ENCODE data around the gene TRIM9.
"Not testable (repeated sequence)": the region's sequence is repeated elsewhere in the genome, so short reads cannot be mapped to it uniquely, and the experiment has no call there.

The TRIM9 gene

DNA sequence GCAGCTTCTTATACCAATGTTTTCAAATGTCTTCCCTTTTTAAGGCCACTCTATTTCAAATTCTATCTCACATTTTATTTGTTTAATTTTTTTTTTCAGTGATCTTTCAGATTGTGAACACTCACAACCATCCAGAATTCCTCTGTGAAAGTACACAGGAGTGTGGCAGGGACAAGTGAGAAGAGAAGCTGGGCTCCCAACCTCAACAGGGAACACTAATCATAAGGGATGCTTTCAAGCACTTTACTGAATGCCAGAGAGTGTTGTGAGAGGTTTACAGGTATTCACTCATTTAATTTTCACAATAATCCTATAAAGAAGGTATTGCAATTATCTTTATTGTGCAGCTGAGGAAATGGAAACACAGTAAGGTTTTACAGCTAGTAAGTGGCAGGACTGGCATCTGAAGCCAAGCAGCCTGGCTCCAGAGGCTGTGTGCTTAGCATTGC, 90.5 kb downstream of the TRIM9 start:
- no peak for DNase-seq (ENCODE audit: low read depth)
- H3K4me3 ChIP-seq (ENCODE audit: low read depth, low read length) = no peak overlapping the region
- TF ChIP-seq, protein P1, sequence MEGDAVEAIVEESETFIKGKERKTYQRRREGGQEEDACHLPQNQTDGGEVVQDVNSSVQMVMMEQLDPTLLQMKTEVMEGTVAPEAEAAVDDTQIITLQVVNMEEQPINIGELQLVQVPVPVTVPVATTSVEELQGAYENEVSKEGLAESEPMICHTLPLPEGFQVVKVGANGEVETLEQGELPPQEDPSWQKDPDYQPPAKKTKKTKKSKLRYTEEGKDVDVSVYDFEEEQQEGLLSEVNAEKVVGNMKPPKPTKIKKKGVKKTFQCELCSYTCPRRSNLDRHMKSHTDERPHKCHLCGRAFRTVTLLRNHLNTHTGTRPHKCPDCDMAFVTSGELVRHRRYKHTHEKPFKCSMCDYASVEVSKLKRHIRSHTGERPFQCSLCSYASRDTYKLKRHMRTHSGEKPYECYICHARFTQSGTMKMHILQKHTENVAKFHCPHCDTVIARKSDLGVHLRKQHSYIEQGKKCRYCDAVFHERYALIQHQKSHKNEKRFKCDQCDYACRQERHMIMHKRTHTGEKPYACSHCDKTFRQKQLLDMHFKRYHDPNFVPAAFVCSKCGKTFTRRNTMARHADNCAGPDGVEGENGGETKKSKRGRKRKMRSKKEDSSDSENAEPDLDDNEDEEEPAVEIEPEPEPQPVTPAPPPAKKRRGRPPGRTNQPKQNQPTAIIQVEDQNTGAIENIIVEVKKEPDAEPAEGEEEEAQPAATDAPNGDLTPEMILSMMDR (IDR thresholded peaks at IDR 0.05; ENCODE audit: control insufficient read depth, extremely low read depth, insufficient read depth) = no peak

DNA sequence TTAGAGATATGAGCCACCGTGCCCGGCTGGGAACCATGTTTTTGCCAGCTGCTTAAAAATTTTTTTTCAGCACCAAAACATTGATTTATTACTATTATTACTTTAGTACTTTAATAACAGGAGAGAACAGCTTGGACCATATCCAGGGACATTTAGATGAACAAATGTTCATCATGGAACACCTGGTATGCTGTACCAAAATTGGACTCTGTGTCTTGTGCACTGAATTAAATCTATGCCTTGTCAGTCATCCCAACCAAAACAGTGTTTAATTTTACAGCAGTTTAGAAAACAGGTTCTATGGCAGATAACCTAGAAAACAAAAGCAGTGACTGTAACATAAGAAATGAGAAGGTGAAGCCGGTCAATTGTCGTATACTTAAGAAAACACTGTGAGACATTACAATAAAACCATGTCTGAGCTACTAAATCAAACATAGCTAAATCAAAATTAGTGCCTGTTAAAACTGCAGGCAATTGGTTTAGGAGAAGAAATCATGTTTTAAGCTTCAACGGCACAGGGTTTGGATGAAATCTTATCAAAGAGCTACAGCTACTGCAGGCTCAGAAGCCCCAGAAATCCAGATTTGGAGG, 92.4 kb downstream of the TRIM9 start:
- no peak for DNase-seq (ENCODE audit: low read depth)
- no peak overlapping the region for H3K4me3 ChIP-seq (ENCODE audit: low read depth, low read length)
- TF ChIP-seq, protein P1 (IDR thresholded peaks at IDR 0.05; ENCODE audit: control insufficient read depth, extremely low read depth, insufficient read depth) = no peak

DNA sequence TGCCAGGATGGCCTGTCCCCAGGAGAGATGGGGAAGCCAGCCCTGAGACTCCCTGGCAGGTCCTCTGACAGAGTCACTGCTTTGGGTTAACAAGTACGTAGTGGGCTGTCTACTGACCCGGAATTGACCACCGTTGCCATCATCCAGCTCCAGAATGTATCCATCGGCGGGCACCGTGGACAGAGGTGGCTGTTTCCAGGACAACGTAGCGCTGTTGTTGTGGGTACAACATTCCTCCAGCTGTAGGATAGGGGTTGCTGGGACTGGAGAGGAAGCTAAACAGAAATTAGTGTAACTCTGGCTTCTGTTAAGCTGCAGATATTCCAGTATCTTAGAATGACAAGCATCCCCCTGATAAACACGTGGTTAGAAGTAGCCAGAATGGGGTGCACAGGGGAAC, 94.3 kb downstream of the TRIM9 start:
- DNase-seq (ENCODE audit: low read depth) = no peak
- no peak overlapping the region for H3K4me3 ChIP-seq (ENCODE audit: low read depth, low read length)
- TF ChIP-seq, protein P1 (IDR thresholded peaks at IDR 0.05; ENCODE audit: control insufficient read depth, extremely low read depth, insufficient read depth) = no peak

DNA sequence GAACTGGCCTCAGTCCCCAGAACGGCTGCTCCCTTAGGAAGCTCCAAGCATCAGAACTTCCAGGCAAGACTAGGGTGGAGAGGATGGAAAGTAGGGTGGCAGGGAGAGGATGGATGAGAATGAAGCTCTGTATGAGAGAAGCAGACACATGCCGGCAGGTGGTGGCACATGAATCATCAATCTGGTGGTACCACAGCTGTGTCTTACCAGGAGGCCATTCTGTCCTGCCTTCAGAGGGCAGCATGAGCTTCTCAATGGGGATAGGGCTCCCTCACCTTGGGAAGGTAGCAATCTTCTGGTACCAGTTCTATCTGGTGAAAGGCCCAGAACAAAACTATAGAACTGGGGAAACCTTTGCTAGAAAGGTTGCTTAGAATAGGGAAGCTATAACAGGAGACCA, 95.2 kb downstream of the TRIM9 start:
- no peak for DNase-seq (ENCODE audit: low read depth)
- H3K4me3 ChIP-seq (ENCODE audit: low read depth, low read length) = no peak overlapping the region
- TF ChIP-seq, protein P1 (IDR thresholded peaks at IDR 0.05; ENCODE audit: control insufficient read depth, extremely low read depth, insufficient read depth) = no peak

DNA sequence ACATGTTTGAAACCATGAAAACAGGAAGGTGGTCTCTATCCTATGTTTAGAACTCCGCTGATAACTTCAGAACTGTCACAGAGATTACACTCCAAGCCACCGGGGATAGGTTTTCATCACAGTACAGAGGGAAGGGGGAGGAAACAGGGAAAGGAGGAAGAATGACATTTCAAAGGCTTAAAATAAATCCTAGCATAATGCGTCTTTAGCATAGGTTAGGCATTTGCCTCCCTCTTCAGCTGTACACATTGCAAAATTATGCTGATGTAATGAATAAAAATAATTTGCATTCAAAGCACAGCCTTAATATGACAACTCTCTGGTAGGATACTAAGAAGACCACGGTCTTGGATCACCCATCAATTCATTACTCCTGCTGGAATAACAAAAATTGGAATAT, 96.3 kb downstream of the TRIM9 start:
- no peak overlapping the region for H3K4me3 ChIP-seq (ENCODE audit: low read depth, low read length)
- DNase-seq (ENCODE audit: low read depth) = no peak
- TF ChIP-seq, protein P1 (IDR thresholded peaks at IDR 0.05; ENCODE audit: control insufficient read depth, extremely low read depth, insufficient read depth) = no peak

DNA sequence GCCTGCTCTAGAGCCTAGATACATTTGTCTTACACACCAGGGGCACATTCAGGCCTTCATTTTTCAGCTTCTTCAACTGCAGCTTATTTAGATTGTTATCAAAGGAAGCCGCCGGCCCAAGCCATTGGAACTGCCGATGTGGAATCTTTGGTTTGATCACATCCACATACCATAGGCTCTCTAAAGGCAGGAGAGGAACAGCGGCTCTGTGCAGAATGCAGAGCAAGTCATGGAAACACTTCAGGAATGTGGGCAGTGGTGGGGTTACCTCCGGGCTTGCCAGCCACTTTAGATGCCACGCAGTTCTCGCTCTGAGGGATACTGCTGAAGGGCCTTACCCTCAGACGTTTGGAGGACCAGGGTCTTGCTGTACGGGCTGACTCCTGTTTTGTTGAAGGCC, 97.2 kb downstream of the TRIM9 start:
- DNase-seq (ENCODE audit: low read depth) = no peak
- H3K4me3 ChIP-seq (ENCODE audit: low read depth, low read length) = no peak overlapping the region
- TF ChIP-seq, protein P1 (IDR thresholded peaks at IDR 0.05; ENCODE audit: control insufficient read depth, extremely low read depth, insufficient read depth) = no peak

DNA sequence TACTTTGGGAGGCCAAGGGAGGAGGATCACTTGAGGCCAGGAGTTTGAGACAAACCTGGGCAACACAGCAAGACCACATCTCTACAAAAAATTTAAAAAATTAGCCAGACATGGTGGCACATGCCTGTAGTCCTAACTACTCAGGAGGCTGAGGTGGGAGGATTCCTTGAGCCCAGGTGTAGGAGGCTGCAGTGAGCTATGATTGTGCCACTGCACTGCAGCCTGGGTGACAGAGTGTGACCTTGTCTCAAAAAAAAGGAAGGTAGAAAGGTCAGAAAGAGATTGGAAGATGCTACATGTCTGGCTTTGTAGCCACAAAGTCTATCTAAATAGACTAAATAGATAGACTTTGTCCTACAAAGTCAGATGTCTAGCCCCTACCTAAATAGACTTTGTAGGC, 100.7 kb downstream of the TRIM9 start:
- DNase-seq (ENCODE audit: low read depth); H3K4me3 ChIP-seq (ENCODE audit: low read depth, low read length): not testable (repeated sequence)

Measured in LNCaP clone FGC (cell line).